ENCODE measurements around the gene IFI16. TPM values are rescaled to one million over a fixed set of nuclear protein-coding genes. Genes with fewer than 3 reads are reported as not detected.

Gene IFI16
- total and polyA plus RNA-seq, 2 of the 4 experiments (the other 2 are of a cell fraction): 45.0 to 65.3 TPM

DNA sequence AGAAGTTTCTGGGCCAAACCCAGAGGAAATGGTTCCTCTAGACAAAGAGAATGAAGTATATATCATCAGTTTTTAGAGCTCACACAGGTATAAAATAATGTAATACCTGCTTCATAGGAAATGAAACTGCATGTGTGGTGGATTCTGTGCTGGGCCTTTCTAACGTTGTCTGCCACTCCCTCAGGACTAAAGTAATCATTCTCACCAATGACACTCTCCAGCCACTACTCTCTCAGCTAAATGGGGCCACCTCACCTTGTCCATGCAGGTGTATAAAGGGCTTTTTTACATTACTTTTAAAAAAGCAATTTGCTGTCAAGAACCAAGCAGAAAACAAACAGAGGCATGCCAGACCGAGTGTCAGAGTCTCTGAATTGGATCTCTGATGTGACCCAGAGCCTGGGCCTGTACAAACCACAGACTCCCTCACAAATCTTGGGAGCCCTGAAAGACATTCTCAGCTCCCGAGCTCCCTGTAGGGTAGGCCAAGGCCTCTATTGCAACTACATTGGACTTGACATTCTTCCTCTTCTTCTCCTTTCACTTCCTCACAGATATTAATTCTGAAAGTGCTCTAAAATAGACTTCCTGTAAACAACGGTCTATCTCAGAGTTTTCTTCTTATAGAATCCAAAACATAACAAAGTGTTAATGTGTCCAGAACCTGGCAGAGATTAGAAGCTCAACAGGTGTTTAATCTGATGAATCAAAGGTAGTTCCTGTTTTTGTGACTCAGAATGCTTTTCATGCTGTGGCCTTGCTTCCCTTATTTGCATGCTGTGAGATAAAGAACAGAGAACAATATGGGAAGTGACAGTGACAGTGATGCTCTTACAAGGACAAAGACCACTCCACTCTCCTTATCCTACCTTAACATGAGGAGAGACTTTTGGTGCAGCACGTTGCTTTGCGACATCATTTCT lies 58.3 kb downstream of the IFI16 start:
- no peaks in the 10 kb centered on the region for H3K9me1 ChIP-seq (ENCODE audit: insufficient read depth, low read length)
- WGBS, 2 experiments (ENCODE audit: extremely low coverage in 2 of 2, insufficient read length in 1 of 2): 72% methylated on average over 3 of the region's 6 CpGs; no CpG with 5 or more reads in 1 of the 2 experiments
- no peak overlapping the region for H2BK120ac ChIP-seq (ENCODE audit: low read depth, low read length)
- ATAC-seq (ENCODE audit: low read depth) (no peak), DNase-seq (no peak)
- H3K18ac ChIP-seq (ENCODE audit: low read depth, low read length): no peak overlapping the region
- H3K9me3 ChIP-seq (ENCODE audit: control insufficient read depth, insufficient read depth, low read length): no peaks in the 10 kb centered on the region
- no peaks in the 10 kb centered on the region for H4K20me1 ChIP-seq (ENCODE audit: insufficient read depth, low read length)
- H3K9ac ChIP-seq (ENCODE audit: low read depth, low read length): no peak overlapping the region
- no peak overlapping the region for H2AK9ac ChIP-seq (replicated peaks; ENCODE audit: low read depth, low read length, poor library complexity)
- no peaks in the 10 kb centered on the region for H3K36me3 ChIP-seq (ENCODE audit: control insufficient read depth, insufficient read depth, low read length)
- peak overlapping the region; percentile 12 for H2AFZ ChIP-seq (replicated peaks; ENCODE audit: low read length, poor library complexity)
- H3K4ac ChIP-seq (ENCODE audit: low read depth, low read length): no peak overlapping the region
- H2BK5ac ChIP-seq (ENCODE audit: low read depth, low read length, poor library complexity, severe bottlenecking): no peak overlapping the region
- peak overlapping the region; percentile 44; the same call in 1 of the 3 replicates for H2BK15ac ChIP-seq (ENCODE audit: low read depth, low read length)
- H3K27ac ChIP-seq (ENCODE audit: insufficient read depth, low read length): no peak overlapping the region
- ChIA-PET CTCF (interaction anchor here (1.3 kb wide), 1 partner anchor 865 kb away, joined by 4 read pairs; no protein-coding TSS in a partner anchor), POLR2A (ENCODE audit: unreplicated experiment) (no interaction called here)
- no peak overlapping the region for H4K91ac ChIP-seq (ENCODE audit: insufficient read depth, low read depth, low read length)
- H4K5ac ChIP-seq (ENCODE audit: low read depth, low read length): peak overlapping the region; percentile 58; the same call in 1 of the 2 replicates
- H2BK20ac ChIP-seq (ENCODE audit: low read depth, low read length): no peak overlapping the region
- H3K79me1 ChIP-seq (ENCODE audit: low read depth in 1 of 2, low read length in 2 of 2): no peaks in the 10 kb centered on the region
- H3K27me3 ChIP-seq (ENCODE audit: control insufficient read depth, insufficient read depth, low read length): no peaks in the 10 kb centered on the region
- no peak overlapping the region for H3K14ac ChIP-seq (replicated peaks; ENCODE audit: low read depth, low read length)
- no peak overlapping the region for H4K8ac ChIP-seq (ENCODE audit: low read depth in 2 of 2, low read length in 2 of 2)
- H2AK5ac ChIP-seq (ENCODE audit: low read depth, low read length): peak overlapping the region; percentile 49; the same call in 1 of the 2 replicates
- BruUV-seq (replicated peaks): no TSS peak
- TF ChIP-seq CHD1 (IDR thresholded peaks at IDR 0.05; ENCODE audit: low read depth, low read length): no peak
- no peak for TF ChIP-seq FOS (IDR thresholded peaks at IDR 0.05; ENCODE audit: low read depth, low read length)
- TF ChIP-seq CEBPB (IDR thresholded peaks at IDR 0.05; ENCODE audit: low read depth, low read length): no peak
- no peak for TF ChIP-seq ELK1 (IDR thresholded peaks at IDR 0.05; ENCODE audit: borderline replicate concordance, low read depth, low read length)
- no peak for TF ChIP-seq MXI1 (IDR thresholded peaks at IDR 0.05; ENCODE audit: borderline replicate concordance, low read depth, low read length)
- no peak for TF ChIP-seq RFX5 (IDR thresholded peaks at IDR 0.05; ENCODE audit: low read depth, low read length)
- dilution Hi-C loops (cut with HindIII; ENCODE audit: low sequenced_read_pairs, unreplicated experiment): no loop called here
- H3K23ac ChIP-seq (ENCODE audit: low read depth, low read length): no peak overlapping the region
- no peak overlapping the region for H3K4me3 ChIP-seq (ENCODE audit: insufficient read depth, low read depth, low read length)
- no peak overlapping the region for H3K4me2 ChIP-seq (ENCODE audit: low read depth, low read length)
- H3K56ac ChIP-seq (ENCODE audit: extremely low read depth, insufficient read depth, low read length): no peak overlapping the region
- intact Hi-C loops (cut with micrococcal nuclease): no loop called here
- 0 out of 2 replicates have a peak, but pooled peaks cover 2% of the 10 kb centered on the region for H3K4me1 ChIP-seq (ENCODE audit: control insufficient read depth, insufficient read depth, low read length)
- in situ Hi-C loops (cut with MboI; ENCODE audit: low sequenced_read_pairs): no loop called here
